Measurements from ENCODE around the gene ROCK2.

Gene ROCK2

GRCh38 chr2:11159574-11160170 lies 184.8 kb downstream of the ROCK2 start:
- TF ChIP-seq, protein P1, sequence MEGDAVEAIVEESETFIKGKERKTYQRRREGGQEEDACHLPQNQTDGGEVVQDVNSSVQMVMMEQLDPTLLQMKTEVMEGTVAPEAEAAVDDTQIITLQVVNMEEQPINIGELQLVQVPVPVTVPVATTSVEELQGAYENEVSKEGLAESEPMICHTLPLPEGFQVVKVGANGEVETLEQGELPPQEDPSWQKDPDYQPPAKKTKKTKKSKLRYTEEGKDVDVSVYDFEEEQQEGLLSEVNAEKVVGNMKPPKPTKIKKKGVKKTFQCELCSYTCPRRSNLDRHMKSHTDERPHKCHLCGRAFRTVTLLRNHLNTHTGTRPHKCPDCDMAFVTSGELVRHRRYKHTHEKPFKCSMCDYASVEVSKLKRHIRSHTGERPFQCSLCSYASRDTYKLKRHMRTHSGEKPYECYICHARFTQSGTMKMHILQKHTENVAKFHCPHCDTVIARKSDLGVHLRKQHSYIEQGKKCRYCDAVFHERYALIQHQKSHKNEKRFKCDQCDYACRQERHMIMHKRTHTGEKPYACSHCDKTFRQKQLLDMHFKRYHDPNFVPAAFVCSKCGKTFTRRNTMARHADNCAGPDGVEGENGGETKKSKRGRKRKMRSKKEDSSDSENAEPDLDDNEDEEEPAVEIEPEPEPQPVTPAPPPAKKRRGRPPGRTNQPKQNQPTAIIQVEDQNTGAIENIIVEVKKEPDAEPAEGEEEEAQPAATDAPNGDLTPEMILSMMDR (IDR thresholded peaks at IDR 0.05; ENCODE audit: low read depth, low read length) = no peak
- DNase-seq (ENCODE audit: extremely low read depth, low read depth) = no peak

DNA sequence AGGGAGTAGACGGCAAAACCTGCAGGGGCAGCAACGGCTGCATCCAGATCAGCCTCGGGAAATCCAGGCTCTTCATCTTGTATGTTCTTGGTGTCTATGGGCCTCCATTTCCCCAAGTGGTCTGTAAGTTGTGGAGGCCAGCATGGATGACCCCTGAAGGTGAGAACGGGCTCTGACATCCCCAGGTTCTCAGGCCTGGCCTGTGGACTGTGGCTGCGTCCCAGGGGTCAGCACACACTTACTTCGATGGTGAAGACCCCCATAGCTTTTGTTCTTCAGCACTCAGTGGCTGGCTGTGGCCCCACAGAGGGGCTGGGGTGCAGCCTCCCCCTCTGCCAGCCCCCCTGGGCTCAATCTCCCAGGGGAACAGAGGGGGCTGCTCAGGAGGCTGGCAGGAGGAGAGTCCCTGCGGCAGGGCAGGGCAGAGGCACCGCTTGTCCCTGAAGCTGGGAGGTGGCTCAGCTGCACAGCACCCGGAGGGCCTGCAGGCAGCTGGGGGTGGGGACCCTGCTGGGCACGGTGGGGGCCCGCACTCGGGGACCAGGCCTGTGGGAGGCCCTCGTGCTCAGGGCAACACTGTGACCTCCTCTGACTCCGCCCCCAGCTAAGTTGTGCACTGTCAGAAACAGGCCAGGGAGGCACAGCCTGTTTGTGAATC lies 185.4 kb downstream of the ROCK2 start:
- DNase-seq (ENCODE audit: extremely low read depth, low read depth) = no peak
- TF ChIP-seq, protein P1 (IDR thresholded peaks at IDR 0.05; ENCODE audit: low read depth, low read length) = no peak

DNA sequence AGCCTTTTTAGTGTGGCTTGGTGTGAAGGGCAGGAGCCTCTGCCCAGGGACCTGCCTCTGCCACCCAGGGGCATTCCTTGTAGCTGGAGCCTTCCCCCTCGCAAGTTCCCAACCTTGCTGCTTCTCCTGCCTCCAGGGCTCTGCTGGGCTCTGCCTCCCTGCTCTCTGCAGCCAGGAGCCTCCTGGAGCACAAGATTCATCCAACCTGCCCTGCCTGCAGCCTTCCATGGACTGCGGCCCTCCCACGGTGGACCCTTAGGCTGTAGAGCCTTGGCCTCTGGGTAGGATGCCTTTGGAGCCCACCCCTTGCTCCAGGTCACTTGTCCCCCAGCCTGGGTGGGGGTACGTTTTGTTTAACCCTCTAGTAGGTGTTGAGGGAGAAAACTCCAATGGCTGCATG lies 186.7 kb downstream of the ROCK2 start:
- TF ChIP-seq, protein P1 (IDR thresholded peaks at IDR 0.05; ENCODE audit: low read depth, low read length) = no peak
- DNase-seq (ENCODE audit: extremely low read depth, low read depth) = no peak

DNA sequence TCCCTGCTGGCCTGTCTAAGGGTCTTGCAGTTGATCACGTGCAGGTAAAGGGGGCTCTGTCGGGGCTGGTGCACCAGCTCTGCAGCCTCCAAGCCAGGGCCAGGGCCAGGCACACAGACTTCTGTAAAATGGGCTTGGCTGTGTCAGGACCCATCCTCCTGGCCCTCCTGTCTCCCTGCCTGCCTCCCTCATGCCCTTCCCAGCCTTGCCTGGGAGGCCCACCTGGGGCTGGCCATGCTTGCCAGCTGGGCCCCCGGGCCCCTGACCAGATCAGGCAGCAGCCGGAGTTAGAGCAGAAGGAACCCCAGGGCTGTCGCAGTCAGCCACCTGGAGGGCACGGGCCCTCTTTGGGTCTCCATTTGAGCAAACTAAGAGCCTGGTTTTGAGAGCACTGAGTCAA lies 187.1 kb downstream of the ROCK2 start:
- no peak for DNase-seq (ENCODE audit: extremely low read depth, low read depth)
- TF ChIP-seq, protein P1 (IDR thresholded peaks at IDR 0.05; ENCODE audit: low read depth, low read length) = no peak

GRCh38 chr2:11156396-11157075 lies 187.9 kb downstream of the ROCK2 start:
- DNase-seq (ENCODE audit: extremely low read depth, low read depth) = no peak
- TF ChIP-seq, protein P1 (IDR thresholded peaks at IDR 0.05; ENCODE audit: low read depth, low read length) = no peak

- peak; percentile 77 for DNase-seq (ENCODE audit: extremely low read depth, low read depth)
- TF ChIP-seq, protein P1 (IDR thresholded peaks at IDR 0.05; ENCODE audit: low read depth, low read length) = peak; percentile 6
Observed at GRCh38 chr2:11155381-11156035, 188.9 kb downstream of the ROCK2 start, which contains the start of gene SLC66A3. TSS of gene SLC66A3 (plus strand) at chr2:11155467. CDS start at chr2:11155547, 80 bp downstream.

Data from AG09319 (cell line).